Lung (tissue), 12 donors: ENCODE results near the gene MCF2L2. TPM values are rescaled to one million over a fixed set of nuclear protein-coding genes. Genes with fewer than 3 reads are reported as not detected.

Experiments used
- ATAC-seq: fragments of 200-7000 bp; cut with Tn5 transposase; one replicate; pipeline ENCODE4 v1.9.1; 2020; ENCODE audit warnings: moderate number of reproducible peaks; ENCODE audit not compliant: insufficient read depth, low FRiP score
- DNase-seq, 3 donors: peaks; one replicate each; pipeline ENCODE4 v3.0.0-alpha.2; 2013 to 2017
- H3K27ac ChIP-seq, 2 donors: one replicate each; pipeline ENCODE4 v1.5.1; 2013; ENCODE audit warnings: mild to moderate bottlenecking in 2 of 2, moderate library complexity in 2 of 2, control low read depth in 1 of 2, inconsistent platforms in 1 of 2, low read depth in 1 of 2, low read length in 1 of 2
- H3K27me3 ChIP-seq, 3 donors: one replicate each; pipeline ENCODE4 v1.5.1; 2013; ENCODE audit warnings: low read length in 2 of 3; ENCODE audit not compliant: control insufficient read depth in 3 of 3, insufficient read depth in 3 of 3
- H3K36me3 ChIP-seq, 4 donors: one replicate each; pipeline ENCODE4 v1.5.1; 2013; ENCODE audit warnings: low read length in 4 of 4, mild to moderate bottlenecking in 1 of 4, moderate library complexity in 1 of 4; ENCODE audit not compliant: control insufficient read depth in 4 of 4, insufficient read depth in 4 of 4
- H3K4me1 ChIP-seq, 5 donors: one replicate each; pipeline ENCODE4 v1.5.1; 2013; ENCODE audit warnings: low read length in 5 of 5, mild to moderate bottlenecking in 2 of 5, moderate library complexity in 1 of 5; ENCODE audit not compliant: control insufficient read depth in 5 of 5, insufficient read depth in 5 of 5
- H3K4me3 ChIP-seq: one replicate; pipeline ENCODE4 v1.5.1; 2013; ENCODE audit warnings: mild to moderate bottlenecking, control low read depth, moderate library complexity
- H3K9ac ChIP-seq, 2 donors: one replicate each; pipeline ENCODE4 v1.5.1; 2013; ENCODE audit warnings: low read length in 2 of 2, control low read depth in 1 of 2; ENCODE audit not compliant: insufficient read depth in 1 of 2
- H3K9me3 ChIP-seq, 4 donors: one replicate each; pipeline ENCODE4 v1.5.1; 2013; ENCODE audit warnings: low read length in 3 of 4, mild to moderate bottlenecking in 1 of 4, moderate library complexity in 1 of 4; ENCODE audit not compliant: control insufficient read depth in 4 of 4, insufficient read depth in 3 of 4
- WGBS, 2 donors: extraction: QIAGEN DNeasy Blood & Tissue Kit; methylation state at CpG; one replicate each; pipeline ENCODE4 v1.1.7; 2013; 5-methylcytosine and 5-hydroxymethylcytosine counted together
- polyA plus RNA-seq, 2 donors: library from polyadenylated mRNA; stranded (reverse); fragments of 200-250 nt; gene quantifications; one replicate each; pipeline ENCODE4 v1.2.1, GENCODE V29; 2013
- total RNA-seq, 2 donors: library from RNA; depleted of rRNA in 1 of 2; stranded (reverse); fragments of >200 nt in 1 of 2; gene quantifications; one replicate each; pipeline ENCODE4 v1.2.1, GENCODE V29; 2014 to 2021
- TF ChIP-seq, protein P1 (sequence below): IDR thresholded peaks from 2 replicates; pipeline ENCODE4 v1.5.1; 2012; ENCODE audit warnings: mild to moderate bottlenecking; ENCODE audit errors: control extremely low read depth, extremely low read depth
- donor health status: control.
- donor health status: control.
- donor health status: Bipolar disorder and iron deficiency.
- donor health status: healthy.
- donor health status: DM: yes; HTN: yes; CAD: no.

Gene MCF2L2
- total and polyA plus RNA-seq, 4 donors: 0.26 to 1.7 (median 1.0) TPM

DNA sequence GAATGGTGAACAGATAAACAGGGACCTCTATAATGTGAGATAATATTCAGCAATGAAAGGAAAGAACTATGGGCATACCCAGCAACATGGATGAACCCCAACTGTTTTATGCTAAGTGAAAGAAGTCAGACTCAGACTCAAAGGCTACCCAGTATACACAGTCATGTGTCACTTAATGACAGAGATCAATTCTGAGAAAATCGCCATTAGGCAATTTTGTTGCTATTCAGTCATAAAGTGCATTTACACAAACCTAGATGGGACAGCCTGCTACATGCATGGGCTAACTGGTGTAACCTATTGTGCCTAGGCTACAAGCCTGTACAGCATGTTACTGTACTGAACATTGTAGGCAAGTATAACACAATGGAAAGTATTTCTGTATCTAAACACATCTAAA lies 98.9 kb downstream of the MCF2L2 start:
- 97% methylated on average over 1 of the region's 1 CpG for WGBS, 2 donors

DNA sequence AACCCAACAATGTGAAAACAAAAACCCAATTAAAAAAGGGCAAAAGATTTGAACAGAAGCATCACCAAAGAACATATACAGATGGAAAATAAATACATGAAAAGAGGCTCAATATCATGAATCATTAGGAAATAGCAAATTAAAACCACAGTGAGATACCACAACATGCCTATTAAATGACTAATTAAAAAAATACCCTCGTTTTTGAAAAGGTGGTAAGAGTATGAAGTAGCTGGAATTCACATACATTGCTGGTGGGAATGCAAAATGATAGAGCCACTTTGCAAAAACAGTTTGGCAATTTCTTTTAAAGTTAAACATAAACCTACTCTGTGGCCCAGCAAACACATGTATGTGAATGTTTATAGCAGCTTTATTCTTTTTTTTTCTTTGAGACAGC lies 99.6 kb downstream of the MCF2L2 start:
- TF ChIP-seq, protein P1, sequence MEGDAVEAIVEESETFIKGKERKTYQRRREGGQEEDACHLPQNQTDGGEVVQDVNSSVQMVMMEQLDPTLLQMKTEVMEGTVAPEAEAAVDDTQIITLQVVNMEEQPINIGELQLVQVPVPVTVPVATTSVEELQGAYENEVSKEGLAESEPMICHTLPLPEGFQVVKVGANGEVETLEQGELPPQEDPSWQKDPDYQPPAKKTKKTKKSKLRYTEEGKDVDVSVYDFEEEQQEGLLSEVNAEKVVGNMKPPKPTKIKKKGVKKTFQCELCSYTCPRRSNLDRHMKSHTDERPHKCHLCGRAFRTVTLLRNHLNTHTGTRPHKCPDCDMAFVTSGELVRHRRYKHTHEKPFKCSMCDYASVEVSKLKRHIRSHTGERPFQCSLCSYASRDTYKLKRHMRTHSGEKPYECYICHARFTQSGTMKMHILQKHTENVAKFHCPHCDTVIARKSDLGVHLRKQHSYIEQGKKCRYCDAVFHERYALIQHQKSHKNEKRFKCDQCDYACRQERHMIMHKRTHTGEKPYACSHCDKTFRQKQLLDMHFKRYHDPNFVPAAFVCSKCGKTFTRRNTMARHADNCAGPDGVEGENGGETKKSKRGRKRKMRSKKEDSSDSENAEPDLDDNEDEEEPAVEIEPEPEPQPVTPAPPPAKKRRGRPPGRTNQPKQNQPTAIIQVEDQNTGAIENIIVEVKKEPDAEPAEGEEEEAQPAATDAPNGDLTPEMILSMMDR: no peak
- no peaks in the 10 kb centered on the region for H3K9me3 ChIP-seq
- H3K4me3 ChIP-seq: no peak overlapping the region
- no peaks in the 10 kb centered on the region for H3K4me1 ChIP-seq
- H3K36me3 ChIP-seq: no peaks in the 10 kb centered on the region
- WGBS, 2 donors: 32% methylated on average over 1 of the region's 1 CpG
- H3K27ac ChIP-seq: no peak overlapping the region
- ATAC-seq: no peak
- H3K27me3 ChIP-seq: no peaks in the 10 kb centered on the region
- no peak for DNase-seq
- no peak overlapping the region for H3K9ac ChIP-seq

More for the DNA sequence above, 98.9 kb downstream of the MCF2L2 start:
- Histone ChIP-seq H3K27me3 (no peaks in the 10 kb centered on the region), H3K4me1 (no peaks in the 10 kb centered on the region), H3K9me3 (no peaks in the 10 kb centered on the region), H3K27ac (no peak overlapping the region), H3K4me3 (no peak overlapping the region), H3K9ac (no peak overlapping the region), H3K36me3 (no peaks in the 10 kb centered on the region)
- ATAC-seq (no peak), DNase-seq (no peak)
- TF ChIP-seq, protein P1: no peak

DNA sequence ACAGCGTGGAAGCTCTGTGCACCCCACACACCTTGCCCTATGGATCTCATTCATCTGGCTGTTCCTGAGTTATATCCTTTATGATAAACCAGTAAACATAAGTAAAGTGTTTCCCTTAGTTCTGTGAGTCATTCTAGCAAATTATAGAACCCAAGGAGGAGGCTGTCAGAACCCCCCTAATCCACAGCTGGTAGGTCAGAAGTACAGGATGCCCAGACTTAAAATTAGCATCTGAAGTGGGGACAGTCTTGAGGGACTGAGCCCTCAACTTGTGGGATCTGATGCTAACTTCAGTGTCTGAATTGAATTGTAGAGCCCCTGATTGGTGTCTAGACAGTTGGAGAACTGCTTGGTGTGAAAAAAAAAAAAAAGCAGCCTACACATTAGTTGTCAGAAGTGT lies 100.3 kb downstream of the MCF2L2 start:
- ATAC-seq: no peak
- no peak overlapping the region for H3K9ac ChIP-seq

More for the DNA sequence above, 100.3 kb downstream of the MCF2L2 start:
- TF ChIP-seq, protein P1: no peak
- no peaks in the 10 kb centered on the region for H3K36me3 ChIP-seq
- H3K27me3 ChIP-seq: no peaks in the 10 kb centered on the region
- no peaks in the 10 kb centered on the region for H3K4me1 ChIP-seq
- no peak overlapping the region for H3K27ac ChIP-seq
- H3K4me3 ChIP-seq: no peak overlapping the region
- WGBS, 2 donors: 90 to 98% methylated on average over 1 of the region's 1 CpG
- DNase-seq: no peak
- H3K9me3 ChIP-seq: no peaks in the 10 kb centered on the region
